DMS153 treated with DMSO at 0.1 percent for 48 hours (cell line): Measurements from ENCODE around the gene SCML2.
"Not testable (repeated sequence)": the region's sequence is repeated elsewhere in the genome, so short reads cannot be mapped to it uniquely, and the experiment has no call there.

Source experiments
- DNase-seq: peaks from one replicate; lab custom pipeline; 2025; ENCODE audit not compliant: unreplicated experiment; lab: John Stamatoyannopoulos, UW

The SCML2 gene

GRCh38 chrX:18354369-18355223 is at the start of gene SCML2:
Gene SCML2 (minus strand): TSS chrX:18354688. CDS start chrX:18334071, 20,617 bp downstream.
- DNase-seq = no peak

GRCh38 chrX:18401848-18402213 is 47.3 kb upstream of the SCML2 start:
- no peak for DNase-seq

- no peak for DNase-seq
Observed at GRCh38 chrX:18394477-18394876, 40.0 kb upstream of the SCML2 start.

GRCh38 chrX:18390941-18391538 is 36.6 kb upstream of the SCML2 start:
- DNase-seq = no peak

GRCh38 chrX:18389966-18390365 is 35.5 kb upstream of the SCML2 start:
- no peak for DNase-seq

- no peak for DNase-seq
Observed at GRCh38 chrX:18377796-18378195, 23.3 kb upstream of the SCML2 start.

GRCh38 chrX:18375131-18375805 is 20.8 kb upstream of the SCML2 start:
- DNase-seq = not testable (repeated sequence)

- DNase-seq = not testable (repeated sequence)
Observed at GRCh38 chrX:18369096-18369495, 14.6 kb upstream of the SCML2 start.

GRCh38 chrX:18368402-18368801 is 13.9 kb upstream of the SCML2 start:
- DNase-seq = no peak

- no peak for DNase-seq
Observed at GRCh38 chrX:18360867-18361266, 6.4 kb upstream of the SCML2 start.

GRCh38 chrX:18353931-18354368 is 538 bp downstream of the SCML2 start:
- no peak for DNase-seq

GRCh38 chrX:18351784-18352183 is 2.7 kb downstream of the SCML2 start:
- DNase-seq = no peak

GRCh38 chrX:18348047-18348446 is 6.4 kb downstream of the SCML2 start:
- no peak for DNase-seq

GRCh38 chrX:18309401-18309800 is 45.1 kb downstream of the SCML2 start:
- DNase-seq = no peak

GRCh38 chrX:18297251-18297650 is 57.2 kb downstream of the SCML2 start:
- DNase-seq = no peak

- DNase-seq = no peak
Observed at GRCh38 chrX:18294893-18295292, 59.6 kb downstream of the SCML2 start.

- no peak for DNase-seq
Observed at GRCh38 chrX:18291006-18291545, 63.4 kb downstream of the SCML2 start.

- DNase-seq = no peak
Observed at GRCh38 chrX:18290200-18290599, 64.3 kb downstream of the SCML2 start.

GRCh38 chrX:18288716-18289115 is 65.8 kb downstream of the SCML2 start:
- no peak for DNase-seq

- no peak for DNase-seq
Observed at GRCh38 chrX:18286322-18286831, 68.1 kb downstream of the SCML2 start.

GRCh38 chrX:18278449-18278848 is 76.0 kb downstream of the SCML2 start:
- DNase-seq = no peak
